ENCODE measurements around the gene PRM2. TPM values are rescaled to one million over a fixed set of nuclear protein-coding genes. Genes with fewer than 3 reads are reported as not detected.

The PRM2 gene
- polyA plus RNA-seq, 2 of the 4 experiments (the other 2 are of a cell fraction): not detected

GRCh38 chr16:11319529-11320146 lies 43.4 kb upstream of the PRM2 start (continued):
- TF ChIP-seq PBX3 (IDR thresholded peaks at IDR 0.05) (no peak), PHF8 (IDR thresholded peaks at IDR 0.05; ENCODE audit: borderline replicate concordance, low read depth) (no peak)

- CTCF ChIA-PET: interaction anchor here (0.6 to 1.9 kb wide), 3 partner anchors 12 to 355 kb away, joined by 3 to 4 read pairs (median 3); no protein-coding TSS in a partner anchor
- H3K9me3 ChIP-seq: no peaks in the 10 kb centered on the region
- WGBS (ENCODE audit: missing lambda C conversion rate): 73% methylated on average over 8 of the region's 8 CpGs
- no peak overlapping the region for H3K4me3 ChIP-seq
- H3K4me2 ChIP-seq: no peak overlapping the region
- DNase-seq (ENCODE audit: low read depth in 1 of 2, low spot score in 1 of 2) (no peak), ATAC-seq (no peak), FAIRE-seq (no peak)
- TF ChIP-seq NPAS2 (CRISPR knock-in tag; IDR thresholded peaks at IDR 0.05; ENCODE audit: borderline replicate concordance): no peak
- no peak for TF ChIP-seq E2F6 (IDR thresholded peaks at IDR 0.05; ENCODE audit: borderline replicate concordance, low read depth)
- POLR2A ChIA-PET: no interaction called here
- peaks cover 12% of the 10 kb centered on the region; the same call in 1 of the 3 replicates for H3K4me1 ChIP-seq
- H3K27ac ChIP-seq: no peak overlapping the region; a peak in 1 of 6 replicates
Observed at GRCh38 chr16:11318817-11319216, 42.5 kb upstream of the PRM2 start.

DNA sequence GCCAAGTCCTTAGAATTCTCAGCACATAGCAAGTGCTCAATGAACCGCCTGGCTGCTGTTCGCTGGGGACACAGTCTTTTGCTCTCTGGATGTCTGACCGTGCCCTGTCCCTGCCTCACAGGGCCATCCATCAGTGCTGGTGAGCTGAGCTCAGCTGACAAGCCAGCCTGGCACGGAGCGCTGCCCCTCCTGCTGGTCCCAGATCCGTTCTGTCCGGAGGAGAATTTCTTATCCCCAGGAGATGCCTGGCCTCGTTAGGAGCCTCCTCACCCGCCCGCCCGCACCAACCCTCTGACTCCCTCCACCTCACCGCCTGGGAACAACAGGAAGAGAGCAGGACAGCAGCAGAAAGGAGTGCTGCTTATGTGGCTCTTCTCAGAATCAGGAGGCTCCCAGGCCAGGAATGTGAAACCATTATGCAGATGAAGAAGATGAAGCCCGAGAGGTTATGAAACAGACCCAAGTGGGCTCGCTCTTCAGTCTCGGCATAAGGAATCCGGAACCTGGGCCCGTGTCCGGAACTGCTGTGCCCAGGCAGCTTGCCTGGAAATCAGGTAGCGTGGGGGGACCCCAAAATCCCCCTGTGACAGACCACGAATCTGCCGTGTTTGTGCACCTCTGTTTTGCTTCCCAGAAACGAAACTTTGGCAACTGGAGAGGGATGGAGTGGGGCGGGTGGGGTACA lies 40.2 kb upstream of the PRM2 start:
- POLR2A ChIA-PET: interaction anchor here (0.7 kb wide), 1 partner anchor 337 kb away, joined by 3 read pairs; no protein-coding TSS in a partner anchor
- no peak for DNase-seq (ENCODE audit: low read depth in 1 of 2, low spot score in 1 of 2)
- ATAC-seq: no peak; a peak in 1 of 6 replicates
- Histone ChIP-seq H3K27ac (peak overlapping the region; percentile 44 to 70; a peak in 4 of 6 replicates), H3K4me1 (peaks cover 27% of the 10 kb centered on the region), H3K4me2 (no peak overlapping the region), H3K4me3 (no peak overlapping the region), H3K9me3 (no peaks in the 10 kb centered on the region)
- CTCF ChIA-PET: no interaction called here
- WGBS (ENCODE audit: missing lambda C conversion rate): 78% methylated on average over 17 of the region's 23 CpGs
- TF ChIP-seq JUN (IDR thresholded peaks at IDR 0.05): no peak
- no peak for TF ChIP-seq PHF8 (IDR thresholded peaks at IDR 0.05; ENCODE audit: borderline replicate concordance, low read depth)
- TF ChIP-seq MAX (IDR thresholded peaks at IDR 0.05): no peak
- no peak for TF ChIP-seq TP53 (CRISPR knock-in tag; IDR thresholded peaks at IDR 0.05)
- no peak for TF ChIP-seq CHD4 (IDR thresholded peaks at IDR 0.05; ENCODE audit: borderline replicate concordance)
- TF ChIP-seq RCOR1 (IDR thresholded peaks at IDR 0.05; ENCODE audit: low read depth, low read length): no peak
- TF ChIP-seq FOSB (CRISPR knock-in tag; IDR thresholded peaks at IDR 0.05): no peak
- TF ChIP-seq ZFP36 (IDR thresholded peaks at IDR 0.05; ENCODE audit: borderline replicate concordance, partially characterized antibody): no peak
- no peak for TF ChIP-seq JUNB (IDR thresholded peaks at IDR 0.05)
- no peak for TF ChIP-seq E2F6 (IDR thresholded peaks at IDR 0.05; ENCODE audit: borderline replicate concordance, low read depth)
- no peak for TF ChIP-seq BCL3 (IDR thresholded peaks at IDR 0.05)
- no peak for TF ChIP-seq PBX3 (IDR thresholded peaks at IDR 0.05)
- no peak for TF ChIP-seq POLR2A (IDR thresholded peaks at IDR 0.05; ENCODE audit: low read length)
- TF ChIP-seq, protein P1, sequence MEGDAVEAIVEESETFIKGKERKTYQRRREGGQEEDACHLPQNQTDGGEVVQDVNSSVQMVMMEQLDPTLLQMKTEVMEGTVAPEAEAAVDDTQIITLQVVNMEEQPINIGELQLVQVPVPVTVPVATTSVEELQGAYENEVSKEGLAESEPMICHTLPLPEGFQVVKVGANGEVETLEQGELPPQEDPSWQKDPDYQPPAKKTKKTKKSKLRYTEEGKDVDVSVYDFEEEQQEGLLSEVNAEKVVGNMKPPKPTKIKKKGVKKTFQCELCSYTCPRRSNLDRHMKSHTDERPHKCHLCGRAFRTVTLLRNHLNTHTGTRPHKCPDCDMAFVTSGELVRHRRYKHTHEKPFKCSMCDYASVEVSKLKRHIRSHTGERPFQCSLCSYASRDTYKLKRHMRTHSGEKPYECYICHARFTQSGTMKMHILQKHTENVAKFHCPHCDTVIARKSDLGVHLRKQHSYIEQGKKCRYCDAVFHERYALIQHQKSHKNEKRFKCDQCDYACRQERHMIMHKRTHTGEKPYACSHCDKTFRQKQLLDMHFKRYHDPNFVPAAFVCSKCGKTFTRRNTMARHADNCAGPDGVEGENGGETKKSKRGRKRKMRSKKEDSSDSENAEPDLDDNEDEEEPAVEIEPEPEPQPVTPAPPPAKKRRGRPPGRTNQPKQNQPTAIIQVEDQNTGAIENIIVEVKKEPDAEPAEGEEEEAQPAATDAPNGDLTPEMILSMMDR (IDR thresholded peaks at IDR 0.05): no peak
- no peak for TF ChIP-seq HEYL (CRISPR knock-in tag; IDR thresholded peaks at IDR 0.05)
- TF ChIP-seq FOSL2 (IDR thresholded peaks at IDR 0.05): no peak
- no peak for TF ChIP-seq FOSL2 (CRISPR knock-in tag; IDR thresholded peaks at IDR 0.05)
- TF ChIP-seq CHD2 (IDR thresholded peaks at IDR 0.05; ENCODE audit: low read length, partially characterized antibody): no peak
- no peak for FAIRE-seq

All from A549 (cell line).